Calu3 (cell line): ENCODE results near the gene PAPPA2. TPM values are rescaled to one million over a fixed set of nuclear protein-coding genes. Genes with fewer than 3 reads are reported as not detected.

Experiments used
- BruUV-seq: library from RNA; stranded (reverse); fragments of 400-500 nt; replicated peaks from 2 replicates; lab custom pipeline; 2021; lab: Mats Ljungman, UMichigan
- CTCF ChIA-PET: fragments of 300-600 bp; sonication (Branson Sonifier 250); formaldehyde crosslinking; loops from one replicate; lab custom pipeline; 2022; ENCODE audit warnings: antibody characterized with exemption; lab: Charles Lee
- DNase-seq: peaks from one replicate; pipeline ENCODE4 v3.0.0; 2022
- H3K27ac Mint-ChIP-seq: one replicate; pipeline ENCODE4 v1.8.0; 2022; ENCODE audit warnings: mixed read lengths; ENCODE audit not compliant: unreplicated experiment
- H3K27me3 Mint-ChIP-seq: one replicate; pipeline ENCODE4 v1.8.0; 2022; ENCODE audit warnings: mixed read lengths; ENCODE audit not compliant: unreplicated experiment
- H3K36me3 Mint-ChIP-seq: one replicate; pipeline ENCODE4 v1.8.0; 2022; ENCODE audit warnings: mild to moderate bottlenecking, moderate library complexity, mixed read lengths; ENCODE audit not compliant: insufficient read depth, unreplicated experiment
- H3K4me1 Mint-ChIP-seq: one replicate; pipeline ENCODE4 v1.8.0; 2022; ENCODE audit warnings: mild to moderate bottlenecking, low read depth, mixed read lengths; ENCODE audit not compliant: unreplicated experiment
- H3K4me3 Mint-ChIP-seq: one replicate; pipeline ENCODE4 v1.8.0; 2022; ENCODE audit warnings: mild to moderate bottlenecking, low read depth, moderate library complexity, mixed read lengths; ENCODE audit not compliant: unreplicated experiment
- H3K9me3 Mint-ChIP-seq: one replicate; pipeline ENCODE4 v1.8.0; 2022; ENCODE audit warnings: low read depth, mixed read lengths; ENCODE audit not compliant: unreplicated experiment
- intact Hi-C: fragments of 100-400 bp; cut with micrococcal nuclease; formaldehyde crosslinking; loops from one replicate; pipeline ENCODE4 v1.10.0; 2022; ENCODE audit not compliant: unreplicated experiment
- total RNA-seq: library from RNA; stranded (reverse); gene quantifications from 2 replicates; pipeline ENCODE4 v1.2.3, GENCODE V29; 2022
- TF ChIP-seq, protein P1 (sequence below): fragments of 200-600 bp; IDR thresholded peaks from one replicate; pipeline ENCODE4 v1.8.0; 2022; ENCODE audit warnings: antibody characterized with exemption; ENCODE audit not compliant: unreplicated experiment

Gene PAPPA2
- total RNA-seq, 1 experiment from 2014 or later, result 0.14 TPM

- TF ChIP-seq, protein P1, sequence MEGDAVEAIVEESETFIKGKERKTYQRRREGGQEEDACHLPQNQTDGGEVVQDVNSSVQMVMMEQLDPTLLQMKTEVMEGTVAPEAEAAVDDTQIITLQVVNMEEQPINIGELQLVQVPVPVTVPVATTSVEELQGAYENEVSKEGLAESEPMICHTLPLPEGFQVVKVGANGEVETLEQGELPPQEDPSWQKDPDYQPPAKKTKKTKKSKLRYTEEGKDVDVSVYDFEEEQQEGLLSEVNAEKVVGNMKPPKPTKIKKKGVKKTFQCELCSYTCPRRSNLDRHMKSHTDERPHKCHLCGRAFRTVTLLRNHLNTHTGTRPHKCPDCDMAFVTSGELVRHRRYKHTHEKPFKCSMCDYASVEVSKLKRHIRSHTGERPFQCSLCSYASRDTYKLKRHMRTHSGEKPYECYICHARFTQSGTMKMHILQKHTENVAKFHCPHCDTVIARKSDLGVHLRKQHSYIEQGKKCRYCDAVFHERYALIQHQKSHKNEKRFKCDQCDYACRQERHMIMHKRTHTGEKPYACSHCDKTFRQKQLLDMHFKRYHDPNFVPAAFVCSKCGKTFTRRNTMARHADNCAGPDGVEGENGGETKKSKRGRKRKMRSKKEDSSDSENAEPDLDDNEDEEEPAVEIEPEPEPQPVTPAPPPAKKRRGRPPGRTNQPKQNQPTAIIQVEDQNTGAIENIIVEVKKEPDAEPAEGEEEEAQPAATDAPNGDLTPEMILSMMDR, result no peak
- no TSS peak for BruUV-seq
- intact Hi-C loops, result no loop called here
- Mint-ChIP-seq H3K4me3 (no peak overlapping the region), H3K27me3 (peaks cover 36% of the 10 kb centered on the region), H3K4me1 (no peaks in the 10 kb centered on the region), H3K9me3 (no peaks in the 10 kb centered on the region), H3K36me3 (no peaks in the 10 kb centered on the region), H3K27ac (no peak overlapping the region)
- DNase-seq, result no peak
- CTCF ChIA-PET, result no interaction called here
Measured at GRCh38 chr1:176692988-176693696, 230.2 kb downstream of the PAPPA2 start.

DNA sequence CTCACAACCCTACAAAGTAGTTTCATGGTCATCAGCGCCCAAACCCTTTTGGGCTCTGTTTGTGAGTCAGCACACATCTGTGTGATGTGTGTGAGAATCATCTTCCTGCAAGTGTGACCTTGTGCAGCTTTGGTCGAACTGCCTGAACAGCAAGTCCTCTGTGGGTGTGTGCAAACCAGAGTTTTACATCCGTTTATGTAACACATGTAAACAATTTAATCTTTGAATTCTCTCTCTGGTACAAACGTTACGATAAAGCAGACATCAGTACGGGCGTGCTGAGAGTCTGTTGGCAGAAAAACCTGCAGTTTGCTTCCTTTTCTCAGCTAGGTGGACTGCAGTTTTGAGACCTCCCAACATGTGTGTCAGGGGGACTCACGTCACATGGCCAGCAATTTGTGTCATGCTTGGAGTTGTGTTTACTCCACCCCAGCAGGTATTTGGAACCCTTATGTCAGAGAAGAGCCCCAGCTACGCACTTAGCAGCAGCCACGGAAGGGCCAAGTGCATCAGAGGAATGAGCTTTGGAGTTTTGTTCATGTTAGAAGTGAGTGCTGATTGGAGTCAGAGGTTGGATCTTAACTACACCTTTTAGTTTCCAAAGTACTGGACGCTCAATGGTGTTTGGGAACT is 230.8 kb downstream of the PAPPA2 start:
- BruUV-seq, result no TSS peak
- Mint-ChIP-seq H3K27ac (no peak overlapping the region), H3K4me3 (no peak overlapping the region), H3K27me3 (peaks cover 34% of the 10 kb centered on the region), H3K4me1 (no peaks in the 10 kb centered on the region), H3K36me3 (no peaks in the 10 kb centered on the region), H3K9me3 (no peaks in the 10 kb centered on the region)
- intact Hi-C loops, result no loop called here
- TF ChIP-seq, protein P1, result no peak
- CTCF ChIA-PET, result no interaction called here
- DNase-seq, result no peak

DNA sequence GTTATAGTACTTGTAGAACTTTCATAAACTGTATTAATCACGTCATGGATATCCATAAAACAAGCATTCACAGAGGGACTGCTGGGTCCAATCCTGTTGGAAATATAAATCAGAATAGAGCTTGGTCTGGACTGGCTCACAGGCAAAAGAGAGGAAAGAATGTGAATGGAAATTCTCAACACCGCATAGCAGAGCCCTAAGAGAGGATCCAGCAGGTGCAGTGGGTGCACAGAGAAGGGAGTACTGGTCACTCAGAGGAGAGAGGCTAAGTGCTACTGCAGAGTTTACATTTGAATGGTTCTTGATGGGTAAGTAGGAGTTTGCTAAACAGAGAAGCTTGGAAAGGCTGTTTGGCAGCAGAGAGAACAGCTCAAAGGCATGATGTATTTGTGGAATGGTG is 231.7 kb downstream of the PAPPA2 start:
- no peak overlapping the region for H3K27ac Mint-ChIP-seq
- intact Hi-C loops, result no loop called here

GRCh38 chr1:176696109-176696508 is 233.1 kb downstream of the PAPPA2 start:
- Mint-ChIP-seq H3K4me1 (no peaks in the 10 kb centered on the region), H3K4me3 (no peak overlapping the region), H3K36me3 (no peaks in the 10 kb centered on the region), H3K27ac (no peak overlapping the region), H3K27me3 (peaks cover 39% of the 10 kb centered on the region), H3K9me3 (no peaks in the 10 kb centered on the region)
- CTCF ChIA-PET, result no interaction called here
- intact Hi-C loops, result no loop called here
- TF ChIP-seq, protein P1, result no peak
- no TSS peak for BruUV-seq
- peak; percentile 7 for DNase-seq

More for the DNA sequence above, 231.7 kb downstream of the PAPPA2 start:
- CTCF ChIA-PET, result interaction anchor here (0.6 kb wide), 1 partner anchor 743 kb away, joined by 3 read pairs; no protein-coding TSS in a partner anchor
- no TSS peak for BruUV-seq
- no peaks in the 10 kb centered on the region for H3K36me3 Mint-ChIP-seq
- no peak for DNase-seq
- no peaks in the 10 kb centered on the region for H3K4me1 Mint-ChIP-seq
- H3K9me3 Mint-ChIP-seq, result no peaks in the 10 kb centered on the region
- peaks cover 34% of the 10 kb centered on the region for H3K27me3 Mint-ChIP-seq
- TF ChIP-seq, protein P1, result no peak
- no peak overlapping the region for H3K4me3 Mint-ChIP-seq
